ENCODE data around the gene MTSS2. TPM values are rescaled to one million over a fixed set of nuclear protein-coding genes. Genes with fewer than 3 reads are reported as not detected.

MTSS2 gene, protein sequence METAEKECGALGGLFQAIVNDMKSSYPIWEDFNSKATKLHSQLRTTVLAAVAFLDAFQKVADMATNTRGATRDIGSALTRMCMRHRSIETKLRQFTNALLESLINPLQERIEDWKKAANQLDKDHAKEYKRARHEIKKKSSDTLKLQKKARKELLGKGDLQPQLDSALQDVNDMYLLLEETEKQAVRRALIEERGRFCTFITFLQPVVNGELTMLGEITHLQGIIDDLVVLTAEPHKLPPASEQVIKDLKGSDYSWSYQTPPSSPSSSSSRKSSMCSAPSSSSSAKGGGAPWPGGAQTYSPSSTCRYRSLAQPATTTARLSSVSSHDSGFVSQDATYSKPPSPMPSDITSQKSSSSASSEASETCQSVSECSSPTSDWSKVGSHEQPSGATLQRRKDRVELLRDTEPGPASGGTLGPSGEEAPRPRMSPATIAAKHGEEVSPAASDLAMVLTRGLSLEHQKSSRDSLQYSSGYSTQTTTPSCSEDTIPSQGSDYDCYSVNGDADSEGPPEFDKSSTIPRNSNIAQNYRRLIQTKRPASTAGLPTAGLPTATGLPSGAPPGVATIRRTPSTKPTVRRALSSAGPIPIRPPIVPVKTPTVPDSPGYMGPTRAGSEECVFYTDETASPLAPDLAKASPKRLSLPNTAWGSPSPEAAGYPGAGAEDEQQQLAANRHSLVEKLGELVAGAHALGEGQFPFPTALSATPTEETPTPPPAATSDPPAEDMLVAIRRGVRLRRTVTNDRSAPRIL
- 50.3 TPM for total RNA-seq
- long read RNA-seq, partial matches to known transcripts = 0 of 2 reads
- long read RNA-seq, other reads (novel, unspliced or antisense) = 2 of 2 reads

DNA sequence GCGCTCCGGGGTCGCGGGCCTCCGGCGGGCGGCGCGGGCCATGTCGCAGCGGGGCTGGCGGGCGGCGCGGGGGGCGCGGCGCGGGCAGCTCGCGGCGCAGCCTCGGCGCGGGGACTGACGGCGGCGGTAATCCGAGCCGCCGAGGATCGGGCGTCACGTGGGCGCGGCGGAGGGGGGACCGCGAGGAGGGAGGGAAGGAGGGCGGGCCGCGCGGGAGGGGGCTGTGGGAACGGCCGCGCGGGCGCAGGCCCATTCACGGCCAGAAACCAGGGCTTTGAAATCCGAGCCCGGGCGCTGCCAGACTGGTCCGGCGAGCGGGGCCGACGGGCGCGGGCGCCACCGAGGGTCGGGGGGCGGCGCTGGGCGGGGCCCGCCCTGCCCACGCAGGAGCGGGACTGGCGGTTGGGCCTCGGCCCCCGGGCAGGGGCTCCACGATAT, at the start of gene MTSS2:
MTSS2 (minus strand) TSS at position 116 of the 438 bp plus-strand sequence. CDS start 262 bp downstream, outside the sequence.
- no peak for DNase-seq (ENCODE audit: low spot score)

DNA sequence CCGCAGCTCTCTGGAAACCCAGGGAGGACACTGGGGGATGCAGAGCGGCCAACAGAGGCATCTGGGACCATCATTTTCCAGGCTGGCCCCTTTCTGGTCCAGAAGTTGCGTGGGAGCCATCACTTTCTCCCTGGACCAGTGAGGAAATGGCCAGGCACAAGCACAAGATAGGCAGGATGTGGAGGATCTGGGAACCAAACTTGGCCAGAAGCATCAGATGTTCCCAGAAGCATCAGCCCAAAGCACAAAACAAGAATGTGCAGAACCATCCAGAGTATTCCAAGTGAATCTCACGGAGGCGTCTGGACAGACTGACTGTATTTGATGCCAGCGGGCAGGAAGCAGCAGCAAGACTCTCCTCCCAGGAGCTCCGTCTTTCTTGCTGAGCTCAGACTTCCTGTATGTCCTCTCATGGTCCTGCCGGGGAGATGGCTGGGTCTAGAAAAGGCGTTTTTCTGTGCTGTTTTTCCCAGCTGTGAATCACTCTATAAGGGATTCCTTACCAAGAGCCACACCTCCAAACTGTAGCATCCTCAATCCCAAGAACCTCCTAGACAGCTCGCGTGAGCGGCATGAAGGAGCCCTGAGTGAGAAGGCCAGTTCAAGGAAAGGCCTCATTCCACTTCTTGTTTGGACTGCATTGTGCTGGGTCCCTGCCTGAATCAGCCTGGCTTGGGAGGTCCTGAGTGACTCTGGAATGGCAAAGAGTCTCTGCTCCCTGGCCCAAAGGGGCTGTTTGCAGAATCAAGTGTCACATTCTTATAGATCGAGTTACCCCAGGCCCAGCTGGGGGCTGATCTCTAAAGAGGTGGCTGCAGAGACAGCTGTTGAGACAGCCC, 49.5 kb upstream of the MTSS2 start:
- no peak for DNase-seq (ENCODE audit: low spot score)

DNA sequence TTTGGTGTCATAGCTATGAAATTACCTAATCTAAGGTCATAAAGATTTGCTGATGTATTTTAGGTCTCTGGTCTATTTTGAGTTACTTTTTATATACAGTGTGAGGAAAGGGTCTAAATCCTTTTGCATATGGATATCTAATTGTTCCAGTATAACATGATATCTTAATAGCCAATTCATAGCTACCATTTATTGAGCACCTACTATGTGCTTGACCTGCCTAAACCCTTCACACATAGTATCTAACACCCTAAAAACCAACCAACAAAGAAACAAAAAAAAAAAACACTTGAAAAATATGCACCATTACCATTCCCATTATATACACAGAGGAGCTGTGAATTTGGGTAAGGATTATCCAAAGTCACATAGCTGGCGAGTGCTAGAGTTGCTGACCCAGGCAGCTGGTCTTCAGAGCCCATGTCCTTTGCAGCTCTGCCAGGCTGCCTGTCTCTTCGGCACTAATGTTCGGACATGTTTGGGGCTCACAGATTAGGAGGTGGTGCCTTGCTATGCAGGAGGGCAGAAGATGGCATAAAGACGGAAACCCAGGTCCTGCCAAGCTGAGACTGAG, 48.8 kb upstream of the MTSS2 start:
- no peak for DNase-seq (ENCODE audit: low spot score)

DNA sequence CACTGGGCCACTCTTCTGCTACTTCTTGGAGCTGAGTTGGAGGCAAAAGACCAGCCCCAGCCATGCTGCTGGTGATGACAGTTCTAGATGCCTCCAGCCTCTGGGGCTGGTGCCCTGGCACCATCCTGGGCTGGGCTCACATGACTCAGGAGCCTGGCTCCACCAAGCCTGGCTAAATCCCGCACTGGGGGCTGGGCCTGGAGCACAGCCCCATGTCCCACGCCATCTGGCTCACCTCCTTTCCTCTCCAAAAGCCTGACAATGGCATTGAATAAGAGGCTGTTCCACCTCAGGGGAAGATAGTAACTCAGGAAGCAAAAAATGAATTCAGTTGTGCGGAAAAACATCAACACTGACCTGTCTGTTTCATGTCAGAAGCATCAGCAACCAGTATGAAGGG, 45.1 kb upstream of the MTSS2 start:
- no peak for DNase-seq (ENCODE audit: low spot score)

GRCh38 chr16:70730031-70730430, 44.2 kb upstream of the MTSS2 start:
- DNase-seq (ENCODE audit: low spot score) = no peak

DNA sequence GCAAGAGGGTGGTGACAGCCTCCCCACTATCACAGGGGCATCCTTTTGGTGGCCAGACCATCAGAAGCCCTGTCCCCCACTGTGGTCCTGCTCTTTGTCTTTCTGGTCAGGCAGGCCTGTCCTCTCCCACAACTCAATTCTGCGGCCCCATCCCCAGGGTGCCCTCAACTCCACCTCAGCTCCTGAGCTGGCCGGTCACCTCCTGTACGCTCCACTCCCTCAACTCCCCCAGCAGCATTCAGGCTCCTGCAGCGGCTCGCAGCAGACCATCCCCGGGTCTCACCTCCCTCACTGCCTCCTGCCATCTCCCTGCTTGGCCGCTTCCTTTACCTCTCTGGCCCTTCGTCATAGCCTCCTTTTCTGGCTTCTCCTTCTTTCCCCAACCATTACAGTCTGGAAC, 43.4 kb upstream of the MTSS2 start:
- DNase-seq (ENCODE audit: low spot score) = no peak

DNA sequence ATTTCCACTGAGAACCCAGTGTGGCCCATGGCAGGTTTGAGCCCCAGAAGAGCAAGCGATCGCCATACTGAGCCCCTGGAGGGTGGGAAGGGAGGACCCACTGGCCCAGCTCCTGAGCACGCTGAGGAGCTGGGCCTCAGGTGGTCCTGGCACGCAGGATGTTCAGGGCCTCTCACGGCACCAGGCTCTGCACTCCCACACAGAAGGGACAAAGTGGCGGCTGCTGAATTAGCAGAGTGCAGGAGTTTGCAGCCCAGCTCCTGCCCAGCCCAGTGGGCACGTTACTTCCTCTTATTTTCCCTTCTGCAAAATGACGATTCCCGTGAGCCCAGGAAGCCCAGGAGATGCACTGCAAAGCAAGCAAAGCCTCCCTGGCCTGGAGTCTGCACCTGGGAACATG, 42.3 kb upstream of the MTSS2 start:
- no peak for DNase-seq (ENCODE audit: low spot score)

GRCh38 chr16:70726892-70727361, 41.1 kb upstream of the MTSS2 start:
- no peak for DNase-seq (ENCODE audit: low spot score)

DNA sequence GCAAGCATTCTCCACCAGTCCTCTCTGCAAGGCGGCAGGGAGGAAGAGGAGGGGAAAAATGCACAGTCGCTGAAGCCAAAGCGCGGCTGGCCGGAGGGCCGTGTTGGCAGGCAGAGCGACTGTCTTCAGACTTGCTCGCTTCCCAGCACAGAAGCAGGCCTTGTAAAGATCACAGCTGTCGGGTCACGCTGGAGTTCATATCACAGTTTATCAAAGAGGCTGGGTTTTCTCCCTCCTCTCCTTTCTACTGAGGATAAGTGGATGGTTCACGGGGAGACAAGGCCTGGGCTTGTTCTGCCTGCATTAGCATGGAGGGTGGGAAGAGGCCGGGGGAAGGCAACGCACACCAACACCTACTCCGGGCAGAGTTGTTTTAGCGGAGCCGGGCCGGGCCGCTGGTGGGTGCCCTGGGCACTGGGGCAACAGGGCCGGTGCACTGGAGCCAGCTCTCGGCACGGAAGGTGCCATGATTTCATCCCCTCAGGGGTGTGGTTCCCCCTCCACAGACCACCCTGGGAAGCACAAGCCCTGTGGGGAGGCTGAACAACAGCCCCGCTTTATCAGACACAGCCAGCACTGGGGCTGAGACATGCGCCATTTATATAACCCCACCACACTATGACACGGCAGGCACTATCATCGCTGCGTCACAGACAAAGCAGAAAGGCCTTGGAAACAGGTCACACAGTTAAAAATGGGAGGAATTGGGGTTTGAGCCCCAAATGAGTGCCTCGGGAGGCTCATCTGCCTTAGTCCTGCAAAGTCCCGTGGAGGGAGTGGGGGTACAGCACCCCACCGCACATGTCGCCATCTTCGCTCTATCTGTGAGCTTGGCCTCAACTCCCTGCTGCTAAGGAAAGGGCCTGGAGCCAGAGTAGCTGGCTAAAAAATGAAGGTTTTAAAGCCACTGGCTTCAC, 40.3 kb upstream of the MTSS2 start:
- no peak for DNase-seq (ENCODE audit: low spot score)

GRCh38 chr16:70725024-70725911, 39.4 kb upstream of the MTSS2 start:
- DNase-seq (ENCODE audit: low spot score) = no peak

GRCh38 chr16:70724146-70725023, 38.5 kb upstream of the MTSS2 start:
- no peak for DNase-seq (ENCODE audit: low spot score)

DNA sequence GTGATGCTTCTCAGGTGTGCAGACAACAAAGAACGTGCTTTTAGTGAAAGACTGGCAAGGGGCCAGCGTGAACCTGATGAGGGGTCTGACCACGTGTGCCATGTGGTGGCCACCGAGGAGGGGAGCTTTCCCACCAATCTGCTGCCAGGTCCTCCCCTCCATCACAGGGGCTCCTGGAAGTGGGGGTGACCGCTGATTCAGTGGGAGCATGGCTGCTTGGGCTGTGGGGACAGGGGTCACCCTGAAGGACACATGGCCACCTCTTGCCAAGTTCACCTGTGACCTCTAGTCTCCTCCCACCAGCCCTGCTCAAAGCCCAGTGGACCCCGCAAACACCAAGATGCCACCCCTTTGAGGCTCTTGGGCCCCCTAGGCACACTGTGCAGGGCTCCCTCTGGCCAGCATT, 37.9 kb upstream of the MTSS2 start:
- DNase-seq (ENCODE audit: low spot score) = no peak

DNA sequence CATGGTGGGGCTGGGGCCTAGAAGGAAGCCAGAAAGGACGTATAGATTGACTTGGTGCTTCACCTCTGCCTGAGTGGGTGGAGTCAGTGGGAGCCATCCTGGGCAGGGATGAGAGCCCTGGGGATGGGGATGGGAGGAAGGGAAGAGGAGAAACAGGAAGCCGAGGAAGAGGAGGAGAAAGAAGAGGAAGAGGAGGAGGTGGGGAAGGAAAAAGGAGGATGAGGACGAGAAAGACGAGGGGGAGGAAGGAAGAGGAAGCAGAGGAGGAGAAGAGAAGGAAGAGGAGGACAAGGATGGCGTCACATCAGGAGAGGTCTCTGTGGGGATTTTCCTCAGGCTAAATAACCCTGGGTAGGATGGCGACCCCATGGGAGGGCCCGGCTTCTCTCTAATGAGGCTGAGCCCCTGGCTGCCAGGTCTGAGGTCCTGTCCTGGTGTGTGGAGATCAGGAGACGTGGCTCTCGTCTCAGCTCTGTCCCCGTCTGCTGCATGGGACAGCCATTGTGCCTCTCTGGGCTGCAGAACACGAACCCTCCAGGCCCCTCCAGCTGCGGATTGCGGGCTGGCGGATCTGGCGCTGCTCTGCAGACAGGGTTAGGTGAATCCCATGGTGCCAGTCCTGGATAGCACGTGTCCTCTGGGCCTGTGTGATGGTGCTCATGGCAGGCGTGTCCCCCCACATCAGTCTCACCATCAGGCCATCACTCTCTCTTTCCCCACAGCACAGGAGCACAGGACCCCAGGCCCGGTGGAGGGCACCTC, 35.5 kb upstream of the MTSS2 start:
- DNase-seq (ENCODE audit: low spot score) = no peak

- no peak for DNase-seq (ENCODE audit: low spot score)
These were observed 34.8 kb upstream of the MTSS2 start for GRCh38 chr16:70720425-70721201.

- no peak for DNase-seq (ENCODE audit: low spot score)
These were observed 31.2 kb upstream of the MTSS2 start for GRCh38 chr16:70717065-70717464.

DNA sequence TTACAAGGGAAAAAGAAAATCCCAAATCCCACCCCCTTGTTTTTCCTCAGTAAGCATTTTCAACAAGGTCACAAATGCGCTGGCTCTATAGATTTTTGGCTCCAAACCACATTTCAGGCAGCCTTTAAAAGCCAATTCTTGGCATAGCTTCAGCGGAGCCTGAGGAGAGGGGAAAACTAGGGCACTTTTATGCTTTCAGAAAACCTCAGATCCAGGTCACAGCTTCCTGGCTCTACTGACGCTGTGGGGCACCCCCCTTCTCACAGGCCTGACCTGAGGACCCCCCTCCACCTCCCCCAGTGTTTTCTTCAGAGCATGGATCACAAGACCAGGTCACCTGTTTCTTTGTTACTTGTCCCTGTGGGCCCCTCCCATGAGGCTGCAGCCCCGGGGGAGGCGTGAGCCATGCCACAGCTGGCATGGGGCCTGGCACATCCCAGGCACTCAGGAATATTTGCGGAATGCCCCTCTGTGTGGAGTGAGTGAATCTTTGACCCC, 30.1 kb upstream of the MTSS2 start:
- no peak for DNase-seq (ENCODE audit: low spot score)
